GM12872 (cell line): ENCODE results near the gene CLASRP.

Source experiments
- TF ChIP-seq, protein P1 (sequence below): IDR thresholded peaks from 3 replicates; pipeline ENCODE4 v1.5.1; 2011; ENCODE audit warnings: low read depth, mild to moderate bottlenecking, low read length, moderate library complexity; ENCODE audit not compliant: insufficient read depth

The CLASRP gene

DNA sequence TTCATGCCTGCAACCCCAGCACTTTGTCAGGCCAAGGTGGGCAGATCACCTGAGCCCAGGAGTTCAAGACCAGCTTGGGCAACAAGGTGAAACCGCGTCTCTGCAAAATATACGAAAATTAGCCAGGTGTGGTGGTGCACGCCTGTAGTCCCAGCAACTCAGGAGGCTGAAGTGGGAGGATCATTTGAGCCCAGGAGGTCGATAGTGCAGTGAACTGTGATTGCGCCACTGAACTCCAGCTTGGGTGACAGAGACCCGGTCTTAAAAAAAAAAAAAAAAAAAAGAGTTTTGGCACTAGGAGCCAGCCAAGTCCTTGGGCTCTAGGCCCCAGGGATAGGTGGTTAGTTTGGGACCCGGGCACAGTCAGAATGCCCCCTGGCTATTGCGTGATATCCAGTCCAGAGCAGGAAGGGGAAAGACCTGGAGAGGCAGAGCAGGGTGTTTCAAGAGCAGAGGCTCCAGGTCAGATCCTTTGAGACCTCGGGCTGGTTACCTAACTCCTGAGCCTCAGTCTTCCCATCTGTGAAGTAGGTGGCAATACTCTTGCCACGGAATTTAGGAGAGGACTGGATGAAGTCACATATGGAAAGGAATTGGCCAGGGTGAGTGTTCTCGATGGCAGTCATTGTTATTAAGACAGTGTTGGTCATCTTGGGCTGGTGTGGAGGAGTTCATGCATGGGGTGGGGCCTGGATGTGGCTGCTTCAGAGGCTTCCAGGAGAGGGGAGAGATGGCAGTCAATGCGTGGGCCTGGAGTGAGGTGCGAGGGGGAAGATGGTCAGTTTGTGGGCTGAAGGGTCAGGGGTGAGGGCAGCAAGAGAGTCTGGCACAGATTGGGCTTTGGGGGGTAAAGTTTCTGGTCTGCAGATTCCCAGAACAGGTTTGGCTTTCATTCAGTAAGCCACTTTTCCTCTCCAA, 56.9 kb downstream of the CLASRP start:
- TF ChIP-seq, protein P1, sequence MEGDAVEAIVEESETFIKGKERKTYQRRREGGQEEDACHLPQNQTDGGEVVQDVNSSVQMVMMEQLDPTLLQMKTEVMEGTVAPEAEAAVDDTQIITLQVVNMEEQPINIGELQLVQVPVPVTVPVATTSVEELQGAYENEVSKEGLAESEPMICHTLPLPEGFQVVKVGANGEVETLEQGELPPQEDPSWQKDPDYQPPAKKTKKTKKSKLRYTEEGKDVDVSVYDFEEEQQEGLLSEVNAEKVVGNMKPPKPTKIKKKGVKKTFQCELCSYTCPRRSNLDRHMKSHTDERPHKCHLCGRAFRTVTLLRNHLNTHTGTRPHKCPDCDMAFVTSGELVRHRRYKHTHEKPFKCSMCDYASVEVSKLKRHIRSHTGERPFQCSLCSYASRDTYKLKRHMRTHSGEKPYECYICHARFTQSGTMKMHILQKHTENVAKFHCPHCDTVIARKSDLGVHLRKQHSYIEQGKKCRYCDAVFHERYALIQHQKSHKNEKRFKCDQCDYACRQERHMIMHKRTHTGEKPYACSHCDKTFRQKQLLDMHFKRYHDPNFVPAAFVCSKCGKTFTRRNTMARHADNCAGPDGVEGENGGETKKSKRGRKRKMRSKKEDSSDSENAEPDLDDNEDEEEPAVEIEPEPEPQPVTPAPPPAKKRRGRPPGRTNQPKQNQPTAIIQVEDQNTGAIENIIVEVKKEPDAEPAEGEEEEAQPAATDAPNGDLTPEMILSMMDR = no peak

DNA sequence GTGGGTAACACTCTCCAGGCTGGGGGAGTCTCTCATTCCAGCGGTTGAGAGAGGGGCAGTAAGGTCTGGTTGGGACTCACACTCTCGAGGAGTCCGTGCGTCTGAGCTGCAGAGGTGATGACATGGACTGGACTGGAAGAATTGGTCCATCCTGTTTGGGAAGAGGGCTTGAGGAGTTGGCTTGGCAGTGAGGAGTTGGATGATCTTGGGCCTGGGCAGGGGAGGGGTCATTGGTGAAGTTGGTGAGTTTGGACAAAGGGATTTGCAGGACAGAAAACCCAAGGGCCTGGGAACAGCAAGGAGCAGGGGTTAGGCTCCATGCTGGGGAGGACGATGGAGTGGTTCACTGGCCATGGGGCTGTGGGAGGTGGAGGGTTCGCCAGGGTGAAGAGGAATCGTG, 57.9 kb downstream of the CLASRP start:
- TF ChIP-seq, protein P1 = no peak

DNA sequence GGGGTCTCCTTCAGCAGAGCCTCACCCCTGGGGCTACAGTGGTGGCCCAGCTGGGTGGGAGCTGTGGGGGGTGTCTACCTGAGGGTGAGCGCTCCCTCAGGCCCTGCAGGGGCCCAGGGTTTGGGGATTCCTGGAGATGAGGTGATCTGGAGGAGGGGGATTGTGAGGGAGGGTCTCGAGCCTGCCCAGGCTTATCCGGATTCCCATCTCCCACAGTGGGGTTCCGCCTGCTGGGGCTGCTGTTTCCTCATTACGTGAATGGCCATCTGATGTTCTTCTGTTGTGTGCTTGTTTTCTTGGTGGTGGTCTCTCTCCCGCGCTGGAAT, 58.6 kb downstream of the CLASRP start:
- TF ChIP-seq, protein P1 = no peak

DNA sequence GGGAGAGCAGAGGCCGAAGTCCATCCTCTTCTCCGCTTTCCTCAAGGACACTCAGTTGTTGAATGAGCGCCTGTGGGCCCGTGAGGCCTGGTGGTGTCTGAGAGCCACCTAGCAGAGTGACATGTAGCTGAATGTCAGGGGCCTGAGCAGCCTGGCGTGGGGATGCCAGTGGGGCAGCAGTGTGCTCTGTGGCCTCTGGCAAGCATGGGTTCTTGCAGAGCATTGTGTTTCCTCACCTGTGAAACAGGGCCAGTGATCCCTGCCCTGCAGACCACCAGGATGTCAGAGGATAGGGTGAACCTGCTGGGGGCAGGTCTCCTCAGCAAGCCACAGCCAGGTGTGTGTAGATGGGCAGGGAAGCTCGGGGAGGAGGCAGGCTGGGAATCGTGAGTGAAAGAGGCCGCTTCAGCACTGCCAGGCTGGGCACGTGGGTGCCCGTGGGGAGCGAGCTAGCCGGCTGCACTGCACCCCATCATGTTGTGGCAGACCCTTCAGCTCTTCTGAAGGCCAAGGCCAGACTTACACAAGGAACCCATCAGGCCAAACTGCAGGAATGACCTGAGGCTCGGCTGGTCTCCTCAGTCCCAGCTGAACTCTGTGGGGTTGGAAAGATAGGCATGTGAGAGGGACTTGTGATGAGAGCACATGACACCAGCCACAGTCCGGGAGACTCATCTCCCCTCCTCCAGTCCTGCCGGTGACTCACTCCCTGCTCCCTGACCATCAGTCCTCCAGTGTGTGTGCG, 59.1 kb downstream of the CLASRP start:
- TF ChIP-seq, protein P1 = no peak

DNA sequence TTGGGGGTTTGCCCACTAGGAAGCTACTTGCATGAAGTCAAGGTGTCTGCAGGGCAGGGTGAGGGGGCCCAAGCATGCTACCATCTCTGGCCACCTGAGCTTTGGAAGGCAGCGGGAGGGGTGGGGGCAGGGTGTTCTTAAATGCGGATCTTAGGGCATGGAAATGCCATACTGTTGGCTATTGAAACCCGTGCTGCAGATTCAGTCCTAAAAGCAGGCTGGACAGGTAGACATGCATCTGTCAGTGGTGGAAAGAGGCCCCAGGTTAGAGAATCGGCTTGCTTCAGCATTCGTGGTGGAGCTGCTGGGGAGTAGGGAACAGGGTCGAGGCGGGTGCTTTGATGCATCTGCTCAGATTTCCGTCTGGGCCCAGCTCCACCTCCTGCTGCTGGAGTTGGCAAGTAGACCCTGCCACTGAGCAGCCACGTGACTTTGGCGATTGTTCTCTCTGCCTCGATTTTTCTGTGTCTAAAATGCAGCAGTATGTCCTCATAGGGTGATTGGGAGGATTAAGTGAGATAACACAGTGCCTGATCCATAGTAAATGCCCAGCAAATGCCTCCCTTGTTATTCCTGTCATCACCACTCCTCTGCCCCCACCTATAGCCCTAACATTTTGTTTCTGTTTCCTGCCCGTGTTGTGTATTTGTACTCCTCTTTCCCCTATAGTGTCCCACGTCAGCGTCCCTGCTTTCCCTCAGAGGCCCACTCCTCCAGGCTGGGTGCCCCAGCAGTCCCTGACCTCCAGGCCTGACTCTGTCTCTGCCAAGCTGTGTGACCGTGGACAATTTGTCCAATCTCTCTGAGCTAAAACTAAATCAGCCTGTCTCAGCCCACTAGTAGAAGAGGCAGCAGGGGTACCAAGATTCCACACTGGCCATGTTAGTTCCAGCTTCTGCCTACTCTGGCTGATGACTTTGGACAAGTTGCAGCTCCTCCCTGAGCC, 59.9 kb downstream of the CLASRP start:
- TF ChIP-seq, protein P1 = no peak

DNA sequence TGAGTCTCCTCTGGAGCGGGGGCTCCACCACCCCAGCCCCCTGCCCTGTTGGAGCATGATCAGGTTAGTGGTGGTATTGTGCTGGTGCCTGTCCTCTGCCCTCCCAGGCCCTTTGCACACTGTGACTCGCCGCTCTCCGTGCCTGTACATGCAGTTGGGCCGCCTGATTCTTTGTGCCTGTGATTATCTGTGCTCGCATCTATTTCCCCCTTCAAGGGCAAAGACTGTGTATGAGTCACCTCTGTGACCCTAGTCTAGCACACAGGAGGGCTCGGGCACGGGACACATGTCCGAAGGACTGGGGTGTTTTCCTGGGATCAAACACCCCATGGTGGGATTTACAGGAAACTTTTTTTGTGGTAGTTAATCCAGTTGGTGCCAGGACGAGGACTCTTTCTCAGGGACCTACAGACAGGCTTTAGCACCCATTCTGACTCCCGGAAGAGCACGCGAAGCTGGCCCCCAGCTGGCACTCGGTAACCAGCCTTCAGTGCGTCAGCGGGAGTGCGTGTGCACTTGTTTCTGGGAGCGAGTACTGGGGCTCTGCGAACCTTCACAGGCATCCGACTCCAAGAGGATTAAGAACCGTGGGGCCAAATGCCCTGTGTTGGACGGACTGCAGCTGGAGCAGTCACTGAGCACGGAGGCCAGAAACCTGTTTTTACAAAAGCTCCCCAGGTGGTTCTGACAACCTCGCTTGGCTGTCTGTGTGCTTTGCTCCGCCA, 60.8 kb downstream of the CLASRP start:
- TF ChIP-seq, protein P1 = no peak

DNA sequence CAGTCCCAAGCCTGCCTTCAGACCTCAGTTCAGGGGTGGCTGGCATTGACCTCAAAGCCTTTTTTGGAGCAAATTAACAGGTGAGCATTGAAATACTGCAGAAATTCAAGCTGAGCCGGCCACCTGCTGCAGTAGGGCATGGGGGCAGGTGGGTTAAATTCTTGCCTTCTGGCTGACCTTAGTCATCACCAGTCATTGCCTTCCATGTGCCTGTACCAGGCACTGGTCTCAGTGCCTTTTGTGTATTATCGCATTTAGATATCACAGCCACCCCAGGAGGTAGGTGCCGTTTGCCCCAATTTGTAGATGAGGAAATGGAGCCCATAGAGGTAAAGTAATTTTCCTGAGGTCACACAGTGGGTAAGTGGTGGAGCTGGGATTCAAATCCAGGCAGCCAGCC, 61.4 kb downstream of the CLASRP start:
- TF ChIP-seq, protein P1 = no peak
